Measurements from ENCODE around the gene RBM5.
A peak's percentile ranks its signal among the peaks of the same experiment; 100 is the strongest.

RBM5 gene

DNA sequence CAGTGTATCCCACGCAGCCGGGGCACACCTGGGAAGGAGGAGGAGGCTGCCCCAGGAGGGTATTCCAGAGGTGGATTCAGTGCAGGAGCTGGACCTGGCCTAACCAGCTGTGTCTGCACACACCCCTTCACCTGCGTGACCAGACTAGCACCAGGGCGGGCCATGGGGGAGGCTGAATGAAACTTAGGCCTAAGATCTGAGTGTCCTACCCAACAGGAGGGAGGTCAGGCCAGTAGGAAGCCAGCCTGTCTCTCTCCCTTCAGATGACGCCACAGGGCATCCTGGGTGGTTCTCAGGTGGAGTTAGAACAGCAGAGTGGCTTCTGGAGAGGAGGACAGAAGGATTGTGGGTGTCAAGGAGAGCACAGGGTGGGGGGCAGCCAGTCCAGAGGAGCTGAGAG lies 63.0 kb downstream of the RBM5 start:
- Histone ChIP-seq H3K36me3 (no peaks in the 10 kb centered on the region), H3K27me3 (peaks cover 7 to 30% (median 15%) of the 10 kb centered on the region in 11 experiments; a peak in 20 of 22 replicates), H3K4me3 (no peak overlapping the region), H3K9me3 (replicated peaks in 1 of 11) (no peaks in the 10 kb centered on the region), H3K27ac (no peak overlapping the region), H3K9ac (no peak overlapping the region), H3K4me1 (peaks cover 19 to 27% (median 22%) of the 10 kb centered on the region in 10 experiments), H4K20me1 (peaks cover 0 to 28% (median 16%) of the 10 kb centered on the region in 11 experiments; a peak in 12 of 22 replicates), H3K4me2 (no peak overlapping the region)
- no peak for TF ChIP-seq Cebpa-rat (IDR thresholded peaks at IDR 0.05)

DNA sequence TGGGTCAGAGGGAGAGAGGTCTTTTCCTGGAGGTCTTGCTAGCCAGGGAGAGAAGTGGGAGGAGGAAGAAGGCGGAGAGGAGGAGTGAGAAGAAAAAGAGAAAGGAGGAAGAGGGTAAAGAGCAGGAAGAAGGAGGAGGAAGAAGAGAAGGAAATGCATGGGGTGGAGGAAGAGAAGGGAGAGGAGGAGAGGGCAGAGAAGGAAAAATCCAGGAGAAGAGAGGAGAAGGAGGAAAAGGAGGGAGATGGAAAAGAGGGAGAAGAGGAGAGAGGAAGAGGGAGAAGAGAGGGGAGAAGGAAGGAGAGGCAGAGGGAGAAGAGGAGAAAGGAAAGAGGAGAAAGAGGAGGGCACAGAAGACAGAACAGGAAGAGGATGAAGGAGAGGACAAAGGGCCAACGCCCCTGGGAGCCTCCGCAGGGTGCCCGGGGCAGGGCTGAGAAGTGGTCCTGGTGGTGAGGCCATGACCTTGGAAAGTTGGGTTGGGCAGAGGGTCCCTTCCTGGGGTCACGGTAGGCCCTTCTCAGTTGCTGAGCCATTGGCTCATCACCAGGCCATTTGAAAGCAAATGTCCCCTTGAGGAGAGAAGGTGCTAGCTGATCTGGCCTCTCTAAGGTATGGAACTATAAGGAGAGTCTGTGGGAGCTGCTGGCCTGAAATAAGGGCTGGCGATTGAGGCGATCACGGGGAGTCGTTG lies 65.2 kb downstream of the RBM5 start:
- H3K4me2 ChIP-seq, result peak overlapping the region; percentile 90 to 99 (median 94)
- no peaks in the 10 kb centered on the region for H3K9me3 ChIP-seq (replicated peaks in 1 of 11)
- H4K20me1 ChIP-seq, result peaks cover 0 to 34% (median 17%) of the 10 kb centered on the region in 11 experiments; a peak in 13 of 22 replicates
- H3K9ac ChIP-seq, result peak overlapping the region in 1 of 11 experiments; percentile 49; a peak in 1 of 22 replicates
- H3K36me3 ChIP-seq, result no peaks in the 10 kb centered on the region
- no peak overlapping the region for H3K27ac ChIP-seq
- TF ChIP-seq Cebpa-rat (IDR thresholded peaks at IDR 0.05), result no peak
- peak overlapping the region; percentile 45 to 87 (median 76); a peak in 18 of 20 replicates for H3K4me3 ChIP-seq
- peaks cover 27 to 48% (median 43%) of the 10 kb centered on the region in 10 experiments for H3K4me1 ChIP-seq
- H3K27me3 ChIP-seq, result peaks cover 7 to 30% (median 15%) of the 10 kb centered on the region in 11 experiments; a peak in 20 of 22 replicates

DNA sequence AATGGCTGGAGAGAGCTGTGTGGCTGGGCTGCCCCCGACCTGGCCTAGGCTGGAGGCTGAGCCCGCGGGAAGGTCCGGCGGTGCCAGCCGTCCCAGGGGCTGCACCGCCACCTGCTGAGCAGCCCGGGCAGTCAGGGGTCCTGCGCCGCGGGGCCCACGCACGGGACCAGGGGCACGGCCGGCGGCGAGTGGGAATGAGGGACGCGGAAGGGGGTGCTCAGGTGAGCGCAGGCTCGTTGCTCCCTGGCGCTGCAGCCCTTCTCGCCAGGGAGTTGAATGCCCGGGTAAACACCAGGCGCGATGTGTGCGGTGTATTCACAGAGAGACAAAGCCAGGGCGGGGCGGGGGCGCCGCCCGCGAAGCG lies 65.7 kb downstream of the RBM5 start:
- Histone ChIP-seq H3K27ac (no peak overlapping the region), H3K4me3 (peak overlapping the region; percentile 45 to 87 (median 76)), H3K9ac (peak overlapping the region in 1 of 11 experiments; percentile 49; a peak in 2 of 22 replicates), H3K4me1 (peaks cover 27 to 53% (median 49%) of the 10 kb centered on the region in 10 experiments), H3K36me3 (peaks cover 0 to 4% (median 0%) of the 10 kb centered on the region in 11 experiments; a peak in 1 of 22 replicates), H3K9me3 (replicated peaks in 1 of 11) (no peaks in the 10 kb centered on the region), H3K4me2 (peak overlapping the region; percentile 90 to 99 (median 94)), H4K20me1 (peaks cover 0 to 39% (median 18%) of the 10 kb centered on the region in 11 experiments; a peak in 13 of 22 replicates), H3K27me3 (peaks cover 7 to 30% (median 15%) of the 10 kb centered on the region in 11 experiments; a peak in 20 of 22 replicates)
- no peak for TF ChIP-seq Cebpa-rat (IDR thresholded peaks at IDR 0.05)

DNA sequence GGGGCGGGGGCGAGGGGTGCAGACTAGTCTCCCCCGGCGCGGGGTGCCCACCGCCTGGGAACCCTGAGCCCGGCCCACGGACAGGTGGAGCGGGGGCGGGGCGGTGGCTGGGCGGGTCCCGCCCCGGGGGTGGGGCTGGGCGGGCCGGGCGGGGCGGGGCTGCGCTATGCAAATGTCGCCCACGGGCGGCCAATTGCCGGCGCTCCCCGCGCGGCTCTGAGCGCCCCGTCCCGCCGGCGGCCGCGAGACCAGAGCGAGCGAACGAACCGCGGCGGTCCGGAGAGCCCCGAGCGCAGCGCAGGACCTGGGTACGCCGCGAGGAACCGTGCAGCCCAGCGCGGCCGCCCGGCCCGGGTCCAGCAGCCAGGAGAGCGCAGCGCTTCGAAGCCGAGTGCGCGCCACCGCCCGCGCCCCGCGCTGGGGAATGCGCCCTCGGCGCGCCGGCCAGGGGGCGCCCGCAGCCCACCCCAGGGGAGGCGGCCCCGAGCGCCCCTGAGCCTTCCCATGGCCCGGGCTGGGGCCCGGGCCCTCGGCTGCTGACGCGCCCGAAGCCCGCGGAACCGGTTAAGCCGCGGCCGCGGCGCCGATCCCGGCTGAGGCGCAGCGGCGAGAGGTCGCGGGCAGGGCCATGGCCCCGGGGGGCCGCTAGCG lies 66.2 kb downstream of the RBM5 start, which contains the start of gene SEMA3F:
Gene SEMA3F (plus strand): TSS at position 485 of the 651 bp plus-strand sequence. CDS start 4,299 bp downstream, outside the sequence.
- peak within 1 kb of the TSS; percentile 67 to 87 (median 79) for H3K4me3 ChIP-seq
- H3K27me3 ChIP-seq, result peaks cover 7 to 30% (median 15%) of the 10 kb centered on the region in 11 experiments; a peak in 20 of 22 replicates
- peaks cover 0 to 9% (median 0%) of the 10 kb centered on the region in 11 experiments; a peak in 2 of 22 replicates for H3K36me3 ChIP-seq
- no peak for TF ChIP-seq Cebpa-rat (IDR thresholded peaks at IDR 0.05)
- H3K27ac ChIP-seq, result peak within 1 kb of the TSS in 10 of 11 experiments; percentile 54 to 83 (median 76); a peak in 21 of 22 replicates
- H3K9ac ChIP-seq, result peak within 1 kb of the TSS; percentile 77 to 90 (median 85)
- peaks cover 27 to 58% (median 54%) of the 10 kb centered on the region in 10 experiments for H3K4me1 ChIP-seq
- no peaks in the 10 kb centered on the region for H3K9me3 ChIP-seq (replicated peaks in 1 of 11)
- H3K4me2 ChIP-seq, result peak within 1 kb of the TSS; percentile 94 to 100 (median 99)
- H4K20me1 ChIP-seq, result peaks cover 0 to 44% (median 18%) of the 10 kb centered on the region in 11 experiments; a peak in 13 of 22 replicates

DNA sequence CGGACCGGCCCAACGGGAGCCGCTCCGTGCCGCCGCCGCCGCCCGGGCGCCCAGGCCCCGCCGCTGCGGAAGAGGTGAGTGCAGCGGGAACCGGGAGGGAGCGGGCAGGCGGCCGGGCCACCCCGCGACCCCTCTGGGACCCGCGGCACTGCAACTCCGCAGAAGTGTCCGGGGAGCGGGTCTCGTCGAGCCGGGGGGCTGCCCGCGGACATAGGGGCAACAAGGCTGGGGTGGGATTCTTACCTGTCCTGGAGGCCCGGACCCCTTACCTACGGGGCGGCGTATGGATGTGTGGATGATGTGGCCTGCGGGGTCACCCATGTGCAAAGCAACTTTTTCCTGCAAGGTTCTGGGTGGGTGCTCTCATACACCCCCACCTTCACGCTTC lies 66.8 kb downstream of the RBM5 start:
- Histone ChIP-seq H3K36me3 (peaks cover 0 to 14% (median 0%) of the 10 kb centered on the region in 11 experiments; a peak in 2 of 22 replicates), H3K27ac (peak overlapping the region in 10 of 11 experiments; percentile 54 to 83 (median 76); a peak in 21 of 22 replicates), H3K4me3 (peak overlapping the region; percentile 67 to 87 (median 79)), H3K4me1 (peaks cover 27 to 63% (median 59%) of the 10 kb centered on the region in 10 experiments), H3K9ac (peak overlapping the region; percentile 77 to 90 (median 85)), H3K27me3 (peaks cover 7 to 30% (median 15%) of the 10 kb centered on the region in 11 experiments; a peak in 20 of 22 replicates), H3K9me3 (replicated peaks in 1 of 11) (no peaks in the 10 kb centered on the region), H3K4me2 (peak overlapping the region; percentile 93 to 100 (median 99)), H4K20me1 (peaks cover 0 to 44% (median 18%) of the 10 kb centered on the region in 11 experiments; a peak in 13 of 22 replicates)
- no peak for TF ChIP-seq Cebpa-rat (IDR thresholded peaks at IDR 0.05)

DNA sequence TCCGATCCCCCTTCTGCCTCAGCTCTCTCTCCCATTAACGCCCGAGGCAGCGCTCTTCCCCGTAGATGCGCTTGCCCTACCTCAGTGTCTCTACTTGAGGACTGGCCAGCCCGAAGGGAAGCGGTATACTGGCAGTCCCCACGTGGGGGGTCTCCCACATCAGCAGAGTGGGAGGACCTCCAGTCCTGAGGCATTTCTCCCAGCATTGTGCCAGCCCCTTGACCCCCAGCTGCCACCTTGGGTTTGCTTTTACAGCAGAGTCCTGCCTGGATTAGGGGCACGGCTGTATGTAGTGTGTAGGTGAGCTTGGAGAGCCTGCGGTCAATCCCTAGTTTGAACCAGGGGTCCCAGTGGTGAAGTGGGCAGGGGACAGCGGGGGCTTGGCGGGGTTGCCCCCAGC lies 67.2 kb downstream of the RBM5 start:
- Histone ChIP-seq H3K4me2 (peak overlapping the region; percentile 93 to 100 (median 99)), H3K9ac (peak overlapping the region; percentile 77 to 90 (median 85); a peak in 20 of 22 replicates), H3K4me3 (peak overlapping the region; percentile 67 to 87 (median 79)), H4K20me1 (peaks cover 0 to 44% (median 18%) of the 10 kb centered on the region in 11 experiments; a peak in 13 of 22 replicates), H3K4me1 (peaks cover 27 to 67% (median 63%) of the 10 kb centered on the region in 10 experiments), H3K9me3 (replicated peaks in 1 of 11) (no peaks in the 10 kb centered on the region), H3K27ac (peak overlapping the region in 8 of 11 experiments; percentile 62 to 83 (median 76); a peak in 12 of 22 replicates), H3K36me3 (peaks cover 0 to 18% (median under 1%) of the 10 kb centered on the region in 11 experiments; a peak in 4 of 22 replicates), H3K27me3 (peaks cover 7 to 30% (median 15%) of the 10 kb centered on the region in 11 experiments; a peak in 20 of 22 replicates)
- TF ChIP-seq Cebpa-rat (IDR thresholded peaks at IDR 0.05), result no peak

DNA sequence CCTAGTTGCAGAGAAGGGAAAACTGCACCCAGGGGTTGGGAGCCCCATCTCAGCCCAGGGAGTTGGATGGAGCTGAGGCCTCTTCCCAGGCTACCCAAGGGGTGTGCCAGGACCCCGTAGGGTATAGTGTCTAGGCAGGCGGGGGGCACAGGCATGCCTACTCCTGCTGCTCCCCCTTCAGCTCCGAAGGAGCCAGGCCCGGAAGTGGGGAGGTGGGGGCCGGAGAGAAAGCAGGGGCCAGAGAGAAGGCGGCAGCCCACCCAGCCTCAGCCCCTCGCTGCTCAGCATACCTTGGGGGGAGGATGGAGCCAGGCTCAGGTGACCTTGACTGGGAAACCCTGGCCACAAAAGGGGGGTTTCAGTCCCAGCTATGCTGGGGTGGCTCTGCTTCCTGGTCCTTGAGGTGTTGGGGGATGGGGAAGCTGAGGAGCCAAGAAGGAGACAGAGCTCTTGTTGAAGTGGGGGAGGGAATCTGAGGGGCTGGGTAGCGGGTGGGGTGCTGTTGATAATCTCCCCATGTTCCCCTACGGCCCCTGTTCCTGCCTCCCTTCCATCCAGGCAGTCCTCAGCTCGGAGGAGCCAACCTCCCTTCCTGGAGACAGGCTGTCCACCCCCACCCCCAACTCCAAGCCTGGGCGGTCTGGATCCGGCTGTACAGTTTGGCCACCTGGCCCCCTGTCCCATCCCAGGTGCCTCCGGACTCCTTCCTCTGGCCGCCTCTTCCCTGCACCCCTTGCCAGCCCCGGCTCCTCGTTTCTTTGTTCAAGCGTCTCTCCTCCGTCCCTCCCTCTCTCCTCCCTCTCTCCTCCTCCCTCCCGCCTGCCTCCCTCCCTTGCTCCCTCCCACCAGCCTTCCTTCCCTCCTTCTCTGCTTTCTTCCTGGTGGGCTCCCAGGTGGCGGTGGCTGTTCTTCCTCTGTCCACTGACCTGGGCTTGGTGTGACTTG lies 68.1 kb downstream of the RBM5 start:
- H3K9me3 ChIP-seq (replicated peaks in 1 of 11), result no peaks in the 10 kb centered on the region
- peaks cover 27 to 76% (median 72%) of the 10 kb centered on the region in 10 experiments for H3K4me1 ChIP-seq
- peak overlapping the region; percentile 93 to 100 (median 99) for H3K4me2 ChIP-seq
- peak overlapping the region in 8 of 10 experiments; percentile 75 to 87 (median 82); a peak in 16 of 20 replicates for H3K4me3 ChIP-seq
- peak overlapping the region in 10 of 11 experiments; percentile 1 to 90 (median 86); a peak in 18 of 22 replicates for H3K9ac ChIP-seq
- peaks cover 7 to 30% (median 15%) of the 10 kb centered on the region in 11 experiments; a peak in 20 of 22 replicates for H3K27me3 ChIP-seq
- peaks cover 0 to 47% (median 18%) of the 10 kb centered on the region in 11 experiments; a peak in 13 of 22 replicates for H4K20me1 ChIP-seq
- H3K36me3 ChIP-seq, result peaks cover 0 to 27% (median 10%) of the 10 kb centered on the region in 11 experiments; a peak in 10 of 22 replicates
- TF ChIP-seq Cebpa-rat (IDR thresholded peaks at IDR 0.05), result no peak
- peak overlapping the region in 8 of 11 experiments; percentile 52 to 83 (median 68); a peak in 16 of 22 replicates for H3K27ac ChIP-seq
